ENCODE measurements around the gene RIMS4. TPM values are rescaled to one million over a fixed set of nuclear protein-coding genes. Genes with fewer than 3 reads are reported as not detected.

Gene RIMS4
- total RNA-seq, 4 donors from 2014 or later = 2.8 to 13.8 (median 7.9) TPM

GRCh38 chr20:44734938-44735337 lies 75.4 kb downstream of the RIMS4 start:
- Histone ChIP-seq H3K4me1 (peaks cover 6 to 11% of the 10 kb centered on the region in 2 donors), H3K9me3 (no peaks in the 10 kb centered on the region), H3K4me3 (replicated peaks in 1 of 3) (no peak overlapping the region), H3K27ac (no peak overlapping the region), H3K27me3 (no peaks in the 10 kb centered on the region), H3K36me3 (no peaks in the 10 kb centered on the region)
- intact Hi-C loops (cut with DNase I) = no loop called here
- DNase-seq = no peak
- 61 to 64% methylated on average over 3 of the region's 3 CpGs for WGBS, 2 donors
- TF ChIP-seq POLR2A (IDR thresholded peaks at IDR 0.05) (no peak), CTCF (IDR thresholded peaks at IDR 0.05) (peak in 2 of 6 experiments; percentile 15 to 21)

DNA sequence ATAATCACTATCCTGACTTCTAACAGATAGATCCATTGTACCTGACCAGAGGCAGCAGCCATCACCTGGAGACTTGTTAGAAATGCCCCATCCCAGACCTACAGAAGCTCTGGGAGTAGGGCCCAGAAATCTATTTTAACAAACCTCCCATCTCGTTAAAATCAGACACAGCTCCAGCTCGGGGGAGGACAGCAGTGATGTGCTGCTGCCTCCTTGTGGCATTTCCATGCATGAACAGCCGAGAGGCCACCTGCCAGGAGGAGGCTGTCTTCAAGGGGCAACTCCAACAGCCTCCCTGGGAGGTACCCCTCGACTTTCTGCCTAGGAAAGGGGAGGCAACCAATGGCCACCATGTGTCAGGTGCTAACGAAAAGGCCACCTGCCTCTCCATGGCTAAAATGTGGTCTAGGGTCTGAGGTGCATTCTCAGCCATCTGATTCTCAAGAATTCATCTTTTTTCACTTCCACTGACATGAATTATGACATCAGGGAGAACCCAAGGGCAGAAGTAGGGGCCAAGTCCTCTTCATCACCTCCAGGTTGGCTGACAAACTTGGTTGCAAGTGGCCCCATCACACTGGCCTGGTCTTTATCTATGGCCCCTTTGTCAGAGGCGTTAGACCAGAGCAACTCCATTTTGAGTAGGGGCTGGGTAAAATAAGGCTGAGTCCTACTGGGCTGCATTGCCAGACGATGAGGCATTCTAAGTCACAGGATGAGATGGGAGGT lies 76.8 kb downstream of the RIMS4 start:
- no peak overlapping the region for H3K4me3 ChIP-seq (replicated peaks in 1 of 3)
- intact Hi-C loops (cut with DNase I) = loop anchor here (2.0 kb wide), 1 partner anchor 49 kb away; no protein-coding TSS in a partner anchor
- H3K4me1 ChIP-seq = peaks cover 6 to 22% of the 10 kb centered on the region in 2 donors
- H3K9me3 ChIP-seq = no peaks in the 10 kb centered on the region
- no peak overlapping the region for H3K27ac ChIP-seq
- peak; percentile 69 to 74 for DNase-seq
- TF ChIP-seq POLR2A (IDR thresholded peaks at IDR 0.05) = no peak
- peak; percentile 77 to 95 (median 90) for TF ChIP-seq CTCF (IDR thresholded peaks at IDR 0.05)
- H3K27me3 ChIP-seq = no peaks in the 10 kb centered on the region
- 26 to 46% methylated on average over 4 to 7 of the region's 7 CpGs for WGBS, 2 donors
- H3K36me3 ChIP-seq = no peaks in the 10 kb centered on the region

DNA sequence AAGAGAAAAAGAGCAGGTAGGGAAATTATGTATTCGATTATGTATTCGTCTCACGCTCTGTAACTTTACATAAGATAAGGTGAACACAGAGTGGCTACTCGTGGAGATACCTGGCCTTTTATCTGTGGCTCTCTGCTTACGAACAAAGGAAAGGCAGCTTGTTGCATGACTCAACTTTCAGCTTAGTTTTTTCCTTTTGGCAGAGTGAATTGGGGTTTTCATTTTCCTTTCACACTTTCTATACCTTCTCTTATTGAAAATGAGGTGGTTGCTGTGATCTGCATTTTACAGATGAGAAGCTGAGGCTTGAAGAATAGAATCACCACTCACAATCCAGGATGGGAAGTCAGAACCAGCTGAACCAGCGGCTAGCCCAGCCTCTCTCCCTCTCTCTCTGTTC lies 78.0 kb downstream of the RIMS4 start:
- 77 to 79% methylated on average over 6 of the region's 6 CpGs for WGBS, 2 donors
- TF ChIP-seq POLR2A (IDR thresholded peaks at IDR 0.05) (no peak), CTCF (IDR thresholded peaks at IDR 0.05) (no peak)
- Histone ChIP-seq H3K27me3 (no peaks in the 10 kb centered on the region), H3K9me3 (no peaks in the 10 kb centered on the region), H3K27ac (no peak overlapping the region), H3K36me3 (no peaks in the 10 kb centered on the region), H3K4me1 (peaks cover 6 to 23% of the 10 kb centered on the region in 2 donors), H3K4me3 (replicated peaks in 1 of 3) (no peak overlapping the region)
- intact Hi-C loops (cut with DNase I) = loop anchor here (2.0 kb wide), 1 partner anchor 48 kb away; no protein-coding TSS in a partner anchor
- no peak for DNase-seq

GRCh38 chr20:44731657-44732056 lies 78.7 kb downstream of the RIMS4 start:
- Histone ChIP-seq H3K27ac (peak overlapping the region in 2 of 3 donors; percentile 9 to 73), H3K27me3 (no peaks in the 10 kb centered on the region), H3K4me3 (replicated peaks in 1 of 3) (no peak overlapping the region), H3K9me3 (no peaks in the 10 kb centered on the region), H3K4me1 (peaks cover 6 to 23% of the 10 kb centered on the region in 2 donors), H3K36me3 (no peaks in the 10 kb centered on the region)
- TF ChIP-seq POLR2A (IDR thresholded peaks at IDR 0.05) = no peak
- no peak for TF ChIP-seq CTCF (IDR thresholded peaks at IDR 0.05)
- DNase-seq = peak; percentile 88 to 91
- intact Hi-C loops (cut with DNase I) = loop anchor here (2.0 kb wide), 1 partner anchor 47 kb away; no protein-coding TSS in a partner anchor
- 35 to 51% methylated on average over 8 of the region's 8 CpGs for WGBS, 2 donors

DNA sequence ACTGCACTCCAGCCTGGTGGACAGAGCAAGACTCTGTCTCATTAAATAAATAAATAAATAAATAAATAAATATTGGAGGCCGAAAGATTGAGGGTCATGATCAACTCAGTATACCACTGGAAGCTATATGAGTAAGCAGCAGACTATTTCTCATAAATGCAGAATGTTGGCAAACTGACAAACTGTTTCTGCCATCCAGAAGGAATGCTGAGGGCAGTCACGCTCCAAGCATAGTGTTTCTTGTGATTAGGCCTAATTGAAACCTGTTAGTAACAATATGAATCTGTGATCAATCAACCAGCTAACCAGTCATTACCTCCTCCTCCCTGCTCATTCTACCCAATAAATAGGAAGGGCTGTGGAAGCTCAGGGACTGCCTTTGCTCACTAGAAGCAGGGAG lies 79.9 kb downstream of the RIMS4 start:
- H3K27ac ChIP-seq = peak overlapping the region in 2 of 3 donors; percentile 32 to 73
- H3K4me1 ChIP-seq = peaks cover 6 to 18% of the 10 kb centered on the region in 2 donors
- TF ChIP-seq CTCF (IDR thresholded peaks at IDR 0.05) (no peak), POLR2A (IDR thresholded peaks at IDR 0.05) (no peak)
- 74 to 90% methylated on average over 2 of the region's 2 CpGs for WGBS, 2 donors
- H3K9me3 ChIP-seq = no peaks in the 10 kb centered on the region
- H3K36me3 ChIP-seq = no peaks in the 10 kb centered on the region
- no peaks in the 10 kb centered on the region for H3K27me3 ChIP-seq
- no peak for DNase-seq
- H3K4me3 ChIP-seq (replicated peaks in 1 of 3) = no peak overlapping the region
- intact Hi-C loops (cut with DNase I) = no loop called here

Data from thyroid gland (tissue), 4 donors.